ENCODE results near the gene C3orf22. TPM values are rescaled to one million over a fixed set of nuclear protein-coding genes. Genes with fewer than 3 reads are reported as not detected.

C3orf22 gene
- total RNA-seq, 1 donor from 2014 or later, result not detected

DNA sequence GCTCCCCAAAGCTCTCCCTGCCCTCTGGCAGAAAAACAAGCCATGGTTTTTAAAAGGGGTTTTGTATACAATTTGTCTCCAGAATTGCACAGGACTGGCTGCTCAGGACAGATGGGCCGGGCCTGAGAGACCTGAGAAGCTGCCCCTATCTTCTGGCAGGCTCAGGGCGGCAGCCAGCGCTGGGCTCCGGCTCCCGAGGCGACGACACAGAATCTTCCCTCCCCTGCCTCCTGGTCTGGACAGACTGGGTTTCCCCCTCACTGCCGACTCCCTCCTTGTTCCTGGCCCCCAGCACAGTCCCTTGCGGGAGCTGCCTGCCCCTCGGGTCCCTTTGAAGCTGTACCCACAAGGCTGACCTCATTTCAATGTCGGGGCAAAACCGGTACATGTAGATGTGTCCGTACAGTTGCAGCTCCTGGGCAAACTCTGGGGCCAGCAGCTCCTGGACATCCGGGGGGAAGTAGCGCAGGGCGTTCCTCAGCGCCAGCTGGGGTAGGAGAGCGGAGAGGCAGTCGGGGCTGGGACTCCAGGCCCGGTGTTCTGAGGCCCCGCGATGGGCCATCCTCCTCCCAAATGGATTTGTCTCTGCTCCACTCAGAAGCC lies 48.3 kb downstream of the C3orf22 start:
- Mint-ChIP-seq H3K36me3 (no peaks in the 10 kb centered on the region), H3K27ac (no peak overlapping the region), H3K4me3 (no peak overlapping the region), H3K9me3 (no peaks in the 10 kb centered on the region), H3K4me1 (ENCODE audit: unreplicated experiment) (no peaks in the 10 kb centered on the region), H3K27me3 (peaks cover 9% of the 10 kb centered on the region)
- TF ChIP-seq, protein P1, sequence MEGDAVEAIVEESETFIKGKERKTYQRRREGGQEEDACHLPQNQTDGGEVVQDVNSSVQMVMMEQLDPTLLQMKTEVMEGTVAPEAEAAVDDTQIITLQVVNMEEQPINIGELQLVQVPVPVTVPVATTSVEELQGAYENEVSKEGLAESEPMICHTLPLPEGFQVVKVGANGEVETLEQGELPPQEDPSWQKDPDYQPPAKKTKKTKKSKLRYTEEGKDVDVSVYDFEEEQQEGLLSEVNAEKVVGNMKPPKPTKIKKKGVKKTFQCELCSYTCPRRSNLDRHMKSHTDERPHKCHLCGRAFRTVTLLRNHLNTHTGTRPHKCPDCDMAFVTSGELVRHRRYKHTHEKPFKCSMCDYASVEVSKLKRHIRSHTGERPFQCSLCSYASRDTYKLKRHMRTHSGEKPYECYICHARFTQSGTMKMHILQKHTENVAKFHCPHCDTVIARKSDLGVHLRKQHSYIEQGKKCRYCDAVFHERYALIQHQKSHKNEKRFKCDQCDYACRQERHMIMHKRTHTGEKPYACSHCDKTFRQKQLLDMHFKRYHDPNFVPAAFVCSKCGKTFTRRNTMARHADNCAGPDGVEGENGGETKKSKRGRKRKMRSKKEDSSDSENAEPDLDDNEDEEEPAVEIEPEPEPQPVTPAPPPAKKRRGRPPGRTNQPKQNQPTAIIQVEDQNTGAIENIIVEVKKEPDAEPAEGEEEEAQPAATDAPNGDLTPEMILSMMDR (conservative IDR thresholded peaks at IDR 0.05), result no peak
- no peak for DNase-seq (ENCODE audit: extremely low spot score, unreplicated experiment)

DNA sequence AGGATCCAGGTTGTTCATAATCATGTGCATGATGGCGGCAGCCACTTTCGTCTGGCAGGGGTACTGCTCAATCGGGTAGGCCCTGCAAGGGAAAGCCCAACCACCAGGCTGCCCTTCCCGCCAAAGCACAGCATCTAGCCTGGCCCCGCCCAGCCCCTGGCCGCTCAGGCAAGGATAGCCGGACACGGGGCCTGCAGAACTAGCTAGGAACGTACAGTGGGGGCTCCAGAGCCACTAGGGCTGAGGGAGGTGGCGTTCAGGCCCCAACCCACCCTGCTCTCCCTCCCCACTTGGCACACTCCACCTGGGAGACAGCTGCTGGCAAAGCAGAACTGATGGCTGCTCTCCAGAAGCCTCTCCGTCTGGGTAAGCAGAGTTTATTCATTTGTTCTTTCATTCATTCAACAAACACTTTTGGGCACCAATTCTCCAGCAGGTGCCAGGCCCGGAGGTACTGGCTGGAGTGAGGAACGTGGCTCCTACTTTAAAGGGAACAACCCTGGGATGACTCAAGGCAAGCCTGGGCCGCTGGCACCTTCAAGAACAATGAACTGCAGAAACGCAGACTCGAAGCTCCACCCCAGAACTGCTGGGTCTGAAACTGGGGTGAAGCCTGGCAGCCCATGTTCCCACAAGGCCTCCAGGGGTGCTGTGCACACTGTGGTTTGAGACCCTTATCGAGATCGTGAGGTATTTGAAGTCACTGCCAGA lies 49.0 kb downstream of the C3orf22 start:
- peaks cover 15% of the 10 kb centered on the region for H3K27me3 Mint-ChIP-seq
- no peaks in the 10 kb centered on the region for H3K36me3 Mint-ChIP-seq
- H3K9me3 Mint-ChIP-seq, result no peaks in the 10 kb centered on the region
- H3K27ac Mint-ChIP-seq, result no peak overlapping the region
- no peak overlapping the region for H3K4me3 Mint-ChIP-seq
- no peaks in the 10 kb centered on the region for H3K4me1 Mint-ChIP-seq (ENCODE audit: unreplicated experiment)
- no peak for DNase-seq (ENCODE audit: extremely low spot score, unreplicated experiment)
- TF ChIP-seq, protein P1 (conservative IDR thresholded peaks at IDR 0.05), result no peak

DNA sequence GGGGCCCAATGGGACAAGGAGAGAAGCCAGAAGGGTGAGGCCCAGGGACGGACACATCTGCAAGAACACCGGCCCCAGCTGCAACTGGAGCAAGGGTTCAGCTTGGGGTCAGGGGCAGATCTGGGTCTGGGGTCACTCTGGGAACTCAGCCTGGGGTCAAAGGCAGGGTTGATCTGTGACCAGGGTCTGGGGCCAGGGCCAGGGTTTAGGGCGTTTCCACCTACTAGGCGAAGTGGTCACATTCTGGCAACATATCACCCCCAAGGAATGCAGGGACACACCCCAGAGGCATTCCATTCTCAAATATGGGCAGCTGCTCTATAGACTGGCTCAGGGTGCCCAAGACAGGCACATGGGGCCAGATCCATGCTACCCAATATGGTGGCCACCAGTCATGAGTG lies 50.2 kb downstream of the C3orf22 start:
- no peak overlapping the region for H3K4me3 Mint-ChIP-seq
- H3K27ac Mint-ChIP-seq, result no peak overlapping the region
- no peaks in the 10 kb centered on the region for H3K4me1 Mint-ChIP-seq (ENCODE audit: unreplicated experiment)
- TF ChIP-seq, protein P1 (conservative IDR thresholded peaks at IDR 0.05), result no peak
- DNase-seq (ENCODE audit: extremely low spot score, unreplicated experiment), result no peak
- no peaks in the 10 kb centered on the region for H3K9me3 Mint-ChIP-seq
- no peaks in the 10 kb centered on the region for H3K36me3 Mint-ChIP-seq
- peaks cover 21% of the 10 kb centered on the region for H3K27me3 Mint-ChIP-seq

DNA sequence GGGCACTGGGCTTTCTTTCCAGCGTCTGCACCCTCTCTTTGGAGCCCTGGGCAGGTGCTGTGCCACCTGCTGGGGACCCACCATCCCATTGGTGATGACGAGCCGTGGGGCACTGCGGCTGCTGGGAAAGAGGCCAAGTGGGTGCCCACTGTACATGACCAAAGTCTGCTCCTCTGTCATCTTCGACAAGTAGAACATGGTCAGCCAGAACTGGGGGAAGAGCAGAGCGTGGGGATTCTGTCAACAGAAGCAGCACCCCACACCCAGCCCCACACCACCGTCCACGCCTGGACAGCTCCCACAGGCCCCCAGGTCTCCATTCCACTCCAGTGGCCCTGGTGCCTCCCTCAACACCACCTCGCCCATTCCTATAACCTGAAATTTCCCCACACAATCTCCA lies 50.8 kb downstream of the C3orf22 start:
- Mint-ChIP-seq H3K27ac (no peak overlapping the region), H3K9me3 (no peaks in the 10 kb centered on the region), H3K4me3 (no peak overlapping the region), H3K4me1 (ENCODE audit: unreplicated experiment) (no peaks in the 10 kb centered on the region), H3K27me3 (peaks cover 21% of the 10 kb centered on the region), H3K36me3 (no peaks in the 10 kb centered on the region)
- DNase-seq (ENCODE audit: extremely low spot score, unreplicated experiment), result no peak
- TF ChIP-seq, protein P1 (conservative IDR thresholded peaks at IDR 0.05), result no peak

DNA sequence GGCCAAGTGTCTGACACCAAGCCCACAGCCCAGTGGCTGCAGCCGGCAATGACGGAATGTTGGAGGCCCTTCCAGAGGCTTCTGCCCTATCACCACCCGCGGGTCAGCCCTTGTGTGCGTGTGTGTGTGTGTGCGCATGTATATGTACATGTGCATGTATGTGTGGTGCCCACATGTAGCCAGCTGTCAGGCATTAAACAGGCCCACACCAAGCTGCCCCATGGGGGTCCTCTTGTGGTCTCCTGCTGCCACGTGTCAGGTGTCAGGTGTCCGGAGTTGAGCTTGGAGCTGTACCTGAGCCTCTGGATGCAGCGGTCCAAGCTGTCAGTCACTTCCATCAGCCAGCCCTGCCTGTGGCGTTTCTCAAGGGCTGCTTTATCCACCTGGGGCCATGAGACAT lies 55.0 kb downstream of the C3orf22 start:
- Mint-ChIP-seq H3K36me3 (no peaks in the 10 kb centered on the region), H3K9me3 (no peaks in the 10 kb centered on the region), H3K4me3 (no peak overlapping the region), H3K4me1 (ENCODE audit: unreplicated experiment) (no peaks in the 10 kb centered on the region), H3K27me3 (peaks cover 15% of the 10 kb centered on the region), H3K27ac (no peak overlapping the region)
- no peak for DNase-seq (ENCODE audit: extremely low spot score, unreplicated experiment)
- TF ChIP-seq, protein P1 (conservative IDR thresholded peaks at IDR 0.05), result no peak

All from type B pancreatic cell (in vitro differentiated cells).